Transverse colon (tissue), 4 donors: Measurements from ENCODE around the gene SRGAP2B.
"Not testable (repeated sequence)": the region's sequence is repeated elsewhere in the genome, so short reads cannot be mapped to it uniquely, and the experiment has no call there.

Experiments used
- POLR2A ChIP-seq: fragments of 450-650 bp; IDR thresholded peaks from one replicate; pipeline ENCODE4 v1.6.1; 2016; ENCODE audit warnings: antibody characterized with exemption, mild to moderate bottlenecking, moderate library complexity
- POLR2AphosphoS5 ChIP-seq, 3 donors: sonication (generic); formaldehyde crosslinking; IDR thresholded peaks; one replicate each; pipeline ENCODE4 v1.6.1; 2016; ENCODE audit warnings: antibody characterized with exemption in 3 of 3
- TF ChIP-seq, protein P1 (sequence below), 5 experiments: fragments of 200-600 bp in 3 of 5; fragments of 450-650 bp in 2 of 5; sonication (generic) in 3 of 5; IDR thresholded peaks; 1 replicate in 2 of 5; 2 replicates in 3 of 5; pipeline ENCODE4 v1.5.1; 2016 to 2017; ENCODE audit warnings: antibody characterized with exemption in 5 of 5, inconsistent platforms in 3 of 5, mild to moderate bottlenecking in 2 of 5, moderate library complexity in 1 of 5

DNA sequence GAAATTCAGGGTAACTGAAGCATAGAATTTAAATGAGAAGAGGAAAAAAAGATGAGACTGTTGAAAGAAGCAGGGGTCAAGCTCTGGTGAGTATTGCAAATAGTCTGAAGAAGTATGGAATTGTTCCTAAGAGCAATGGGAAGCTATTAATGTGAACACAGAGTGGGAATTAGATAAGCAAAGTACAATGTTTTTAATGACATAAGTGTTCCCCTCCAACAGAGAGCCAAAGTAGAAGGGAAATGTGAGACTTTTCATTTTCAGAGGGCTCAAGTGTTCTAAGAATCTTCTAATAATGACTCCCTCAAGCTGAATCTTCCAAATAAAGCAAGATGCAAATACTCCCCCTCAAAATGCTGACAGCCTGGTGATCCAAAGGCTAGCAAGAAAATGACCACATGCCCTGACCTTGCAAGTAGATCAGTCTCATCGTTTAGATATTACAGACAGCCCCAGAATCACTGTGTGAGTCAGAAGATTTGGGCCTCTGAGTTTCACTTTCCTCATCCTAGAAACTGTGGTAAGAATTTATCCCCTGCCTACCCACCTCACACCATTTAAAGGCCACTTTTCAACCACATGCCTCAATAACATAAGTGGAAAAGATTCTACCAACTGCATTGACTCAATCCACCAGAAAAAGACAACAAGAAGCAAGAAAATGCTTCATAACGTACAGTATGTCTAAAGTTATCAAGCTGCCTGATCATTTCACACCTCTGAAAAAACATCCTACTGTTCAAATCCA is 79.2 kb downstream of the SRGAP2B start:
- TF ChIP-seq, protein P1, sequence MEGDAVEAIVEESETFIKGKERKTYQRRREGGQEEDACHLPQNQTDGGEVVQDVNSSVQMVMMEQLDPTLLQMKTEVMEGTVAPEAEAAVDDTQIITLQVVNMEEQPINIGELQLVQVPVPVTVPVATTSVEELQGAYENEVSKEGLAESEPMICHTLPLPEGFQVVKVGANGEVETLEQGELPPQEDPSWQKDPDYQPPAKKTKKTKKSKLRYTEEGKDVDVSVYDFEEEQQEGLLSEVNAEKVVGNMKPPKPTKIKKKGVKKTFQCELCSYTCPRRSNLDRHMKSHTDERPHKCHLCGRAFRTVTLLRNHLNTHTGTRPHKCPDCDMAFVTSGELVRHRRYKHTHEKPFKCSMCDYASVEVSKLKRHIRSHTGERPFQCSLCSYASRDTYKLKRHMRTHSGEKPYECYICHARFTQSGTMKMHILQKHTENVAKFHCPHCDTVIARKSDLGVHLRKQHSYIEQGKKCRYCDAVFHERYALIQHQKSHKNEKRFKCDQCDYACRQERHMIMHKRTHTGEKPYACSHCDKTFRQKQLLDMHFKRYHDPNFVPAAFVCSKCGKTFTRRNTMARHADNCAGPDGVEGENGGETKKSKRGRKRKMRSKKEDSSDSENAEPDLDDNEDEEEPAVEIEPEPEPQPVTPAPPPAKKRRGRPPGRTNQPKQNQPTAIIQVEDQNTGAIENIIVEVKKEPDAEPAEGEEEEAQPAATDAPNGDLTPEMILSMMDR (IDR thresholded peaks at IDR 0.05), result not testable (repeated sequence)
- TF ChIP-seq POLR2A; POLR2AphosphoS5 (IDR thresholded peaks at IDR 0.05): not testable (repeated sequence)
